GM06990 (cell line): ENCODE data around the gene DNAJC18.
A peak's percentile ranks its signal among the peaks of the same experiment; 100 is the strongest.

ENCODE experiments used
- DNase-seq: peaks from one replicate; pipeline ENCODE4 v3.0.0-alpha.2; 2011; ENCODE audit not compliant: insufficient read length; ENCODE audit errors: extremely low read depth
- H3K27me3 ChIP-seq: replicated peaks from 2 replicates; pipeline ENCODE4 v1.6.0; 2011; ENCODE audit warnings: low read length; ENCODE audit not compliant: control insufficient read depth, insufficient read depth
- H3K36me3 ChIP-seq: 2 replicates; pipeline ENCODE4 v1.5.1; 2011; ENCODE audit warnings: low read length; ENCODE audit not compliant: control insufficient read depth, insufficient read depth
- H3K4me3 ChIP-seq: replicated peaks from 2 replicates; pipeline ENCODE4 v1.5.1; 2011; ENCODE audit warnings: low read depth, mild to moderate bottlenecking, control low read depth, low read length
- TF ChIP-seq, protein P1 (sequence below): IDR thresholded peaks from 2 replicates; pipeline ENCODE4 v1.5.1; 2011; ENCODE audit warnings: low read length, control low read depth, mild to moderate bottlenecking, inconsistent platforms; ENCODE audit not compliant: insufficient read depth, poor library complexity, severe bottlenecking

Gene DNAJC18

DNA sequence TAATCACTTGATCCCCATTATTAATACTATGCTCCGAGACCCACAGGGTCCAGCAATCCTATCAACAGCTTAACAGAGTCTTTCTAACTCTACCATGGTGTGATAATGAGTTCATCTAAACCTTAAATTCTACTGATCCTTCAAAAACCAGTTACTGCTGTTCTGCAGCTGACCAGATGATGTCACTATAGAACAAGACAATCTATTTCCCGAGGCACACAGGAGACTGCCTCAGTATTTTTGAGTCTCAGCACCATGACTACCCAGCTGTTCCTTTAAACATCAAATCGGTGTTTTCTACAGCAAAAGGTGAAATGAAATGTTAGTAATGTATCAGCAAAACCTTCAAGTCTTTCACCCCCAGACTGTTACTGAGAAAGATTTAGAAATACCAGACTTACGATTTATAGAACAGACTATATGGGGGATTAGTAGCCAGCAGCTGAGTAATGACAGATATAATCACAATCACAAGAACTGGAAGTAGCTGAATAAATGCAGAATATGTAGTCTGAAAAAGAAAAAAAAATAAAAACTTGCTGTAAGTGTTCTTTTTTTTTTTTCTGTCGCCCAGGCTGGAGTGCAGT lies 16.9 kb downstream of the DNAJC18 start:
- DNase-seq: no peak
- TF ChIP-seq, protein P1, sequence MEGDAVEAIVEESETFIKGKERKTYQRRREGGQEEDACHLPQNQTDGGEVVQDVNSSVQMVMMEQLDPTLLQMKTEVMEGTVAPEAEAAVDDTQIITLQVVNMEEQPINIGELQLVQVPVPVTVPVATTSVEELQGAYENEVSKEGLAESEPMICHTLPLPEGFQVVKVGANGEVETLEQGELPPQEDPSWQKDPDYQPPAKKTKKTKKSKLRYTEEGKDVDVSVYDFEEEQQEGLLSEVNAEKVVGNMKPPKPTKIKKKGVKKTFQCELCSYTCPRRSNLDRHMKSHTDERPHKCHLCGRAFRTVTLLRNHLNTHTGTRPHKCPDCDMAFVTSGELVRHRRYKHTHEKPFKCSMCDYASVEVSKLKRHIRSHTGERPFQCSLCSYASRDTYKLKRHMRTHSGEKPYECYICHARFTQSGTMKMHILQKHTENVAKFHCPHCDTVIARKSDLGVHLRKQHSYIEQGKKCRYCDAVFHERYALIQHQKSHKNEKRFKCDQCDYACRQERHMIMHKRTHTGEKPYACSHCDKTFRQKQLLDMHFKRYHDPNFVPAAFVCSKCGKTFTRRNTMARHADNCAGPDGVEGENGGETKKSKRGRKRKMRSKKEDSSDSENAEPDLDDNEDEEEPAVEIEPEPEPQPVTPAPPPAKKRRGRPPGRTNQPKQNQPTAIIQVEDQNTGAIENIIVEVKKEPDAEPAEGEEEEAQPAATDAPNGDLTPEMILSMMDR: peak; percentile 77
- Histone ChIP-seq H3K36me3 (peaks cover 1% of the 10 kb centered on the region), H3K4me3 (no peak overlapping the region), H3K27me3 (no peaks in the 10 kb centered on the region)

DNA sequence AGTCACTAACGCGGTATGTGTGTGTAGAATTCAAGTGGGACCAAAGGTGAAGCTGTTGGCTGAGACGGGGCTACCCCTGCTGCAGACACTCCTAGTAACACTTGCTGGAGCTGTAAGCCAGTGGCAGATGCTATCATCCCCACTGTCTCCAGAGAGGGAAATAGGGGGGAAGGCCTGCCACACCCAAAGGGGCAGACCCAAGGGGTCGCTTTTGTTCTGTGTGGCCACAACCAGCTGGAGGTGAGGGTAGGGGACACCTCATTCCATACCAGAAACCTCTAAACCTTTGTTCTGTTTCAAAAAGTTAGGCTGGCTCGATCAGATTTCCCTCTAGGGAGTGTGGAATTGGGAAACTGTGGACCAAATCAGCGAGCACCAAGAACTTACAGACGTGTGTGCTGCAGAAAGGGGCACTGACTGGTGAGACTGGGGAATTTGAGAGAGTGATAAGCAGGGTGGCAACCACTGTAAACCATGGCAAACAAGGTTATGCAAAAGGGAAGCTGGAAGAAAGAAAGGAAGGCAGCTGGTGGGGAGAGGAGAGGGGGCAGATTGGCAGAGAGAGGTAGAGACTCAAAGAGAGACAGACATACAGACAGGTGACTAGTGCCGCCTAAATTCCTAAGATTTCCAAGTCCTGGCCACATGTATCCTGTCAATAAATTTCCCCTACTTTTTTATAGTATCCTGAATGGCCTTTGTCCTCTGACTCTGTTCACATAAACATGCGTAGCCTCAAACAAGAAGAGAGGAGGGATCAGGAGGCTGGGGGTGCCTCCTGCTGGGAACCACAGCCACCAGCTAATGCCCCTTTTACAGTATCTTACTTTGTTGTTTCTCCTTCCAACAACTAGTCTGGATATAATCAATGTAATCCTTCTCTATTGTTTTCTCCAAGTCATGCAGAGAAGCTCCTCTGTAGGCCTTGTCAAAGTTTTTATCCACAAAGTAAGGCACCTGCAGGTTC lies 19.8 kb downstream of the DNAJC18 start:
- Histone ChIP-seq H3K36me3 (no peaks in the 10 kb centered on the region; the same call in 1 of the 2 replicates), H3K27me3 (no peaks in the 10 kb centered on the region), H3K4me3 (no peak overlapping the region)
- TF ChIP-seq, protein P1: no peak
- no peak for DNase-seq

DNA sequence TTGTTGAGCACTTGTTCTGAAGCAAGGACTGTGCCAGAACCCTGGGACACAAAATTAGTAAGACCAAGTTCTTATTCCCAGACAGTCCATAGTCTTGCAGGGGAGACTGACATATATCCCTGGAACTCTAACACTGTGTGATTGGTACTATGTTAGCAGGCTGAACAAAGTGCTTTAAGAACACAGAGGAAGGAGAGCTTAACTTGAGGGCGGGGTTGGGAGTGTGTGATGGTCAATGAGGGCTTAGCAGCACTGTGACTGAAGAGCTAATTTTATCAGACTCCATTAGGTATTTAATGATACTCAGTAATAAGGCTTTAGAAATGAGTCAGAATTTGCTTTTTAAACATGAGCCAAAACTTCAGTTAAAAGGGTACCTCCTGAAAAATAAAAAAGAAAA lies 20.5 kb downstream of the DNAJC18 start:
- TF ChIP-seq, protein P1: no peak
- Histone ChIP-seq H3K4me3 (no peak overlapping the region), H3K36me3 (no peaks in the 10 kb centered on the region), H3K27me3 (no peaks in the 10 kb centered on the region)
- no peak for DNase-seq

DNA sequence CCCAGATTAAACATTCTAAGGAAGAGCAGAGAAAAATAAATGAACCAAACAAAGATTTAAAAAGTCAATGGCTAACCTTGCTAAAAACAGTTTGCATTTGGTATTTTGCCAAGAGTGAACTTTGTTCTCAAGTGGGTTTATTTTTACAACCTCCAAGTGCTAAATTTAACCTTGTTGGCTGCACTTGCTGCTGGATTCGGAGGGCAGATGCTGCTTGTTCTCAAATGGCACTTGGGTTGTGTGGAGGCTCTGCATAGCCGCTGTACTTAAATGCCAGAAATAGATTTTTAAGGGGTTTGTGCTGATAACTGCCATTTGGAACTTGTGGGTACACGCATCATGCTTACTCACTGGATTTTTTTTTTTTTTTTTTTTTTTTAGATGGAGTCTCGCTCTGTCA lies 22.1 kb downstream of the DNAJC18 start:
- H3K27me3 ChIP-seq: no peaks in the 10 kb centered on the region
- DNase-seq: no peak
- H3K4me3 ChIP-seq: no peak overlapping the region
- TF ChIP-seq, protein P1: no peak
- no peaks in the 10 kb centered on the region for H3K36me3 ChIP-seq

DNA sequence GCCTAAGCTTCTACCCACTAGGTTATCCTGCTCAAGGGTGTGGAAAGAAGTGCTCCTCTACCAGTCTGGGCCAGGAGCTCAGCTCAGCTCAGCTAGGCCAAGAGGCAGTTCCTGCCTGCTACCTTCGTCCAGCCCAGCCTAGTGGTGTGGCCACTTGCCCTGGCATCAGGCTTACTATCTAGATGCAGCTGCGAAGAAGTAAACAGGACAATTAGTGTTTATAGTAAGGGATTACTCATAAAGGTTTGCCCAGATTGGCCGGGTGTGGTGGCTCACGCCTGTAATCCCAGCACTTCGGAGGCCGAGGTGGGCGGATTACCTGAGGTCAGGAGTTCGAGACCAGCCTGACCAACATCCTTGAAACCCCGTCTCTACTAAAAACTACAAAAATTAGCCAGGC lies 22.7 kb downstream of the DNAJC18 start:
- H3K4me3 ChIP-seq: no peak overlapping the region
- no peaks in the 10 kb centered on the region for H3K27me3 ChIP-seq
- TF ChIP-seq, protein P1: no peak
- no peak for DNase-seq
- H3K36me3 ChIP-seq: no peaks in the 10 kb centered on the region
